GM12864 (cell line): Measurements from ENCODE around the gene MMP20.
"Not testable (repeated sequence)": the region's sequence is repeated elsewhere in the genome, so short reads cannot be mapped to it uniquely, and the experiment has no call there.

Source experiments
- DNase-seq: peaks from one replicate; pipeline ENCODE4 v3.0.0-alpha.2; 2011; ENCODE audit warnings: low read depth
- H3K4me3 ChIP-seq: 2 replicates; pipeline ENCODE4 v1.5.1; 2011; ENCODE audit warnings: mild to moderate bottlenecking, low read depth, low read length, control low read depth
- TF ChIP-seq, protein P1 (sequence below): IDR thresholded peaks from 2 replicates; pipeline ENCODE4 v1.5.1; 2011; ENCODE audit warnings: low read depth, mild to moderate bottlenecking, moderate library complexity, low read length, control low read depth, inconsistent platforms; ENCODE audit errors: missing control alignments

MMP20 gene

GRCh38 chr11:102639656-102640055 lies 14.5 kb upstream of the MMP20 start:
- no peak overlapping the region for H3K4me3 ChIP-seq
- no peak for DNase-seq
- TF ChIP-seq, protein P1, sequence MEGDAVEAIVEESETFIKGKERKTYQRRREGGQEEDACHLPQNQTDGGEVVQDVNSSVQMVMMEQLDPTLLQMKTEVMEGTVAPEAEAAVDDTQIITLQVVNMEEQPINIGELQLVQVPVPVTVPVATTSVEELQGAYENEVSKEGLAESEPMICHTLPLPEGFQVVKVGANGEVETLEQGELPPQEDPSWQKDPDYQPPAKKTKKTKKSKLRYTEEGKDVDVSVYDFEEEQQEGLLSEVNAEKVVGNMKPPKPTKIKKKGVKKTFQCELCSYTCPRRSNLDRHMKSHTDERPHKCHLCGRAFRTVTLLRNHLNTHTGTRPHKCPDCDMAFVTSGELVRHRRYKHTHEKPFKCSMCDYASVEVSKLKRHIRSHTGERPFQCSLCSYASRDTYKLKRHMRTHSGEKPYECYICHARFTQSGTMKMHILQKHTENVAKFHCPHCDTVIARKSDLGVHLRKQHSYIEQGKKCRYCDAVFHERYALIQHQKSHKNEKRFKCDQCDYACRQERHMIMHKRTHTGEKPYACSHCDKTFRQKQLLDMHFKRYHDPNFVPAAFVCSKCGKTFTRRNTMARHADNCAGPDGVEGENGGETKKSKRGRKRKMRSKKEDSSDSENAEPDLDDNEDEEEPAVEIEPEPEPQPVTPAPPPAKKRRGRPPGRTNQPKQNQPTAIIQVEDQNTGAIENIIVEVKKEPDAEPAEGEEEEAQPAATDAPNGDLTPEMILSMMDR = no peak

GRCh38 chr11:102637731-102638130 lies 12.6 kb upstream of the MMP20 start:
- TF ChIP-seq, protein P1 = no peak
- DNase-seq = no peak
- H3K4me3 ChIP-seq = no peak overlapping the region

DNA sequence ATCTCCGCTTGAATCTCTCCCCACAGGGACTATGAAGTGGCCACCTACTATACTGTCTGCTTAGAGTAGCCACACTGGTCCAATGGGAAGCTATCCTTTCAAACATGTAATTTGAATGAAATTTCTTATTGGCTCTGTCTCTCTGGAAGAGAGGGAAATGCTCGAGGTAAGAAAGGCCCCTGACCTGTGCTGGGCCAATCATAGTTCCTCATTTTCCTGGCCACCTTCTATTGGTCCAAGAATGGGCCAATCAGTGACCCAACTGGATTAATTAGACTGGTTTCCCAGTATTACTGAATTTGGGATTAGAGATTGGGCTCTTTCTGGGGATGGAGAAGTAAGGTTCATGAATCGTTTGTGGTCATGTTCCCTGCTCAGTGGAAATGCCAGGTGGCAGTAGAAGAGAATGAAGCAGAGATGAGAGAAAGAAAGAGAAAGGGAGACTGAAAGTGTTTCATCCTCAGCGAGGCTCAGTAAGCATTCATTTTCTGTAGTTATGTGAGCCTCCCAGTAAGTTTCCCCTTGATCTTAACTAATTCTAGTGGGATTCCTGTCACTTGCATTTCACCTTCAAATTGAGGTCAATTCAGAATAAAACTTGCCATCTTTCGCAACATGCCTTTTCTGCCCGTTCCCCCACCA lies 8.4 kb upstream of the MMP20 start:
- no peak overlapping the region for H3K4me3 ChIP-seq
- no peak for DNase-seq
- TF ChIP-seq, protein P1 = no peak

DNA sequence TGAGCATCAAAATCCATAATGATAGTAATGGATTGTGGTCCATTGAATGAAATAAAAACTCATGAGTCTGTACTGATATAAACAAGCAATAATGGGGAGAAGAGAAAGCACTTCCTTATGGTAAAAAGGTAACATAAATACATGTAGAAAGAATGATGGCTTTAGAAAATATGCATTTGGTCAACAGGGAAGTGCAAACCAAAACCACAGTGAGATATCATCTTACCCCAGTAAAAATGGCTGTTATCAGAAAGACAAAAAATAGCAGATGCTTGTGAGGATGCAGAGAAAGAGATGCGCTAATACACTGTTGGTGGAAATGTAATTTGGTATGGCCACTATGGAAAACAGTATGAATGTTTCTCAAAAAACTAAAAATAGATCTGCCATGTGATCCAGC lies 6.9 kb upstream of the MMP20 start:
- TF ChIP-seq, protein P1 = no peak
- no peak for DNase-seq
- no peak overlapping the region for H3K4me3 ChIP-seq

DNA sequence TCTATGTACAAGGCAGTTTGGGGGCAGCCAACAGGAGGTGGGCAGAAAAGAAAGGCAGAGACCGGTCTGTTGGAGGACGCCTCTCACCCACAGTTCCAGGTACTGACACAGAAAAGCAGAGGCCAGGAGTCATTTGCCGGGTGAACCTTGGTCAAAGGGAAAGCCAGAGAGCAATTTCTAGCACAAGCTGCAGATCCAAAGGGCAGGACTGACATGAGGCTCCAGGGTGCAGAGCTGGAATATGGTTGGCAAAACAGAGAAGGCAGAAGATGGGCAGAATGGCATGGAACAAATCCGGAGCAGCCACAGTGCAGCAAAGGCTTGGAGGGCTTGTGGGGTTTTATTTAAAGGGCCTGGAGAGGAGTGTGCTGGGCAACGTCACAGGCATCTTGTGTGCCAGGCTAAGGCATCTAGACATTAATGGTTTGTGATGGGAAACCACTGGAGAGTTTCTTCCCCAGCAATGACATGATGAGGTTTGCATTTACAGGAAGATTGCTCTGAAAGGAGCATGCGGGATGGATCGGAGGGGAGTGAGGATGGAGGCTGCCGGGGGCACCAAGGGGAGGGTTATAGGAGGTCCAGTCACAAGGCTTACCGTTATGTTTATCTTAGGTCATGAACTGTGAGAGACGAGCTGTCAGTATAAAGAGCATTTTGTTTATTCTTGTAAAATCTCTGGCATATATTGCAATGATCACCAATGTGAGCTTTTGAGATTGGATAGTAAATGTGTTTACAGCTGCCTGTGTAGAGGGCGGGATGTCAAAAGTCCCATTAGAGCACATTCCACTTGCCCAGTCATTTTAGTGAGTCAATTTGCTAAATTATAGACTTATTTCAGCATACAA lies 5.7 kb upstream of the MMP20 start:
- TF ChIP-seq, protein P1 = no peak
- H3K4me3 ChIP-seq = no peak overlapping the region
- DNase-seq = no peak

- not testable (repeated sequence) for DNase-seq, H3K4me3 ChIP-seq
These were observed 4.8 kb upstream of the MMP20 start for GRCh38 chr11:102629908-102630307.

DNA sequence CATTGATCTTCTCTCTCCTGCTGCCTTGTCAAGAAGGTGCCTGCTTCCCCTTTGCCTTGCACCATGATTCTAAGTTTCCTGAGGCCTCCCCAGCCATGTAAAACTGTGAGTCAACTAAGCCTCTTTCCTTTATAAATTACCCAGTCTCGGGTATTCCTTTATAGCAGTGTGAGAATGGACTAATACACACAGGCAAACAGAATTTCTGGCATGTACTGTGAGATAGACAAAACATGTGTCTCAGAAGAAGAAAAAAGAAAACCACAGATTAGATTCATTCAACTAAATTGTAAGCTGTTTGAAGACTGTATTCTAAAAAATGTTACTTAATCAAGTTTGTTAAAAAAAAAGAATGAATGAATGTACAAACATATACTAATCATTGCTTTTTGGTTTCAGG lies 1.5 kb upstream of the MMP20 start:
- H3K4me3 ChIP-seq = no peak overlapping the region
- no peak for DNase-seq
- TF ChIP-seq, protein P1 = no peak
